ENCODE results near the gene CTTNBP2NL. TPM values are rescaled to one million over a fixed set of nuclear protein-coding genes. Genes with fewer than 3 reads are reported as not detected.

CTTNBP2NL gene
- polyA plus RNA-seq, 3 donors, result 1.6 to 4.9 (median 3.0) TPM

GRCh38 chr1:112429749-112430148, 33.7 kb downstream of the CTTNBP2NL start:
- intact Hi-C loops (cut with micrococcal nuclease), result no loop called here
- Histone ChIP-seq H3K4me1 (ENCODE audit: control insufficient read depth in 1 of 2, insufficient read depth in 2 of 2, low read length in 2 of 2) (peaks cover 18 to 26% of the 10 kb centered on the region in 2 donors), H3K9ac (ENCODE audit: insufficient read depth, low read length, poor library complexity, severe bottlenecking) (no peak overlapping the region), H3K4me3 (replicated peaks in 1 of 3; ENCODE audit: low read depth in 2 of 3, low read length in 3 of 3) (no peak overlapping the region), H3K27me3 (ENCODE audit: control insufficient read depth in 2 of 2, insufficient read depth in 2 of 2, low read length in 2 of 2) (no peaks in the 10 kb centered on the region), H3K4me2 (replicated peaks; ENCODE audit: extremely low read depth, low read length, poor library complexity, severe bottlenecking) (no peak overlapping the region), H4K20me1 (ENCODE audit: insufficient read depth, low read length) (no peaks in the 10 kb centered on the region), H3K36me3 (replicated peaks in 1 of 2; ENCODE audit: control insufficient read depth in 1 of 2, insufficient read depth in 2 of 2, low read length in 2 of 2) (no peaks in the 10 kb centered on the region), H3K27ac (ENCODE audit: low read depth in 1 of 2, low read length in 2 of 2) (peak overlapping the region in 1 of 2 donors; percentile 18), H3K9me3 (replicated peaks in 1 of 2; ENCODE audit: control insufficient read depth in 1 of 2, insufficient read depth in 1 of 2, low read length in 2 of 2) (no peaks in the 10 kb centered on the region), H2AFZ (ENCODE audit: insufficient read depth, low read depth, low read length, poor library complexity, severe bottlenecking) (no peak overlapping the region), H3K79me2 (ENCODE audit: insufficient read depth, low read length) (no peaks in the 10 kb centered on the region)
- peak overlapping the region in 2 of 7 donors; percentile 26 to 54 for H3K27ac Mint-ChIP-seq
- no CpG with 5 or more reads among the region's 1 CpG for WGBS (ENCODE audit: insufficient coverage)
- no peaks in the 10 kb centered on the region for H3K36me3 Mint-ChIP-seq
- H3K4me1 Mint-ChIP-seq, result peaks cover 15% of the 10 kb centered on the region
- H3K4me3 Mint-ChIP-seq, result no peak overlapping the region
- no peaks in the 10 kb centered on the region for H3K27me3 Mint-ChIP-seq (ENCODE audit: low read depth in 3 of 3)
- DNase-seq, result peak in 1 of 3 donors; percentile 7
- no peaks in the 10 kb centered on the region for H3K9me3 Mint-ChIP-seq
- TF ChIP-seq, protein P1, sequence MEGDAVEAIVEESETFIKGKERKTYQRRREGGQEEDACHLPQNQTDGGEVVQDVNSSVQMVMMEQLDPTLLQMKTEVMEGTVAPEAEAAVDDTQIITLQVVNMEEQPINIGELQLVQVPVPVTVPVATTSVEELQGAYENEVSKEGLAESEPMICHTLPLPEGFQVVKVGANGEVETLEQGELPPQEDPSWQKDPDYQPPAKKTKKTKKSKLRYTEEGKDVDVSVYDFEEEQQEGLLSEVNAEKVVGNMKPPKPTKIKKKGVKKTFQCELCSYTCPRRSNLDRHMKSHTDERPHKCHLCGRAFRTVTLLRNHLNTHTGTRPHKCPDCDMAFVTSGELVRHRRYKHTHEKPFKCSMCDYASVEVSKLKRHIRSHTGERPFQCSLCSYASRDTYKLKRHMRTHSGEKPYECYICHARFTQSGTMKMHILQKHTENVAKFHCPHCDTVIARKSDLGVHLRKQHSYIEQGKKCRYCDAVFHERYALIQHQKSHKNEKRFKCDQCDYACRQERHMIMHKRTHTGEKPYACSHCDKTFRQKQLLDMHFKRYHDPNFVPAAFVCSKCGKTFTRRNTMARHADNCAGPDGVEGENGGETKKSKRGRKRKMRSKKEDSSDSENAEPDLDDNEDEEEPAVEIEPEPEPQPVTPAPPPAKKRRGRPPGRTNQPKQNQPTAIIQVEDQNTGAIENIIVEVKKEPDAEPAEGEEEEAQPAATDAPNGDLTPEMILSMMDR (IDR thresholded peaks at IDR 0.05), result no peak

GRCh38 chr1:112431038-112431437, 35.0 kb downstream of the CTTNBP2NL start:
- Histone ChIP-seq H3K4me2 (replicated peaks; ENCODE audit: extremely low read depth, low read length, poor library complexity, severe bottlenecking) (peak overlapping the region; percentile 44), H3K9ac (ENCODE audit: insufficient read depth, low read length, poor library complexity, severe bottlenecking) (no peak overlapping the region), H3K27ac (ENCODE audit: low read depth in 1 of 2, low read length in 2 of 2) (peak overlapping the region in 1 of 2 donors; percentile 64), H3K79me2 (ENCODE audit: insufficient read depth, low read length) (no peaks in the 10 kb centered on the region), H3K27me3 (ENCODE audit: control insufficient read depth in 2 of 2, insufficient read depth in 2 of 2, low read length in 2 of 2) (no peaks in the 10 kb centered on the region), H3K4me3 (replicated peaks in 1 of 3; ENCODE audit: low read depth in 2 of 3, low read length in 3 of 3) (peak overlapping the region in 1 of 3 experiments; percentile 22), H3K36me3 (replicated peaks in 1 of 2; ENCODE audit: control insufficient read depth in 1 of 2, insufficient read depth in 2 of 2, low read length in 2 of 2) (no peaks in the 10 kb centered on the region), H4K20me1 (ENCODE audit: insufficient read depth, low read length) (no peaks in the 10 kb centered on the region), H3K9me3 (replicated peaks in 1 of 2; ENCODE audit: control insufficient read depth in 1 of 2, insufficient read depth in 1 of 2, low read length in 2 of 2) (no peaks in the 10 kb centered on the region), H3K4me1 (ENCODE audit: control insufficient read depth in 1 of 2, insufficient read depth in 2 of 2, low read length in 2 of 2) (peaks cover 18 to 26% of the 10 kb centered on the region in 2 donors), H2AFZ (ENCODE audit: insufficient read depth, low read depth, low read length, poor library complexity, severe bottlenecking) (no peak overlapping the region)
- TF ChIP-seq, protein P1 (IDR thresholded peaks at IDR 0.05), result no peak
- intact Hi-C loops (cut with micrococcal nuclease), result no loop called here
- Mint-ChIP-seq H3K36me3 (no peaks in the 10 kb centered on the region), H3K4me1 (peaks cover 15% of the 10 kb centered on the region), H3K4me3 (peak overlapping the region in 1 of 2 donors; percentile 65), H3K9me3 (no peaks in the 10 kb centered on the region), H3K27ac (peak overlapping the region; percentile 51 to 91 (median 78)), H3K27me3 (ENCODE audit: low read depth in 3 of 3) (no peaks in the 10 kb centered on the region)
- DNase-seq, result peak; percentile 21 to 49 (median 44)
- no CpG with 5 or more reads among the region's 1 CpG for WGBS (ENCODE audit: insufficient coverage)
